Central memory CD8-positive, alpha-beta T cell (primary cell): ENCODE results near the gene CTSC.
"Not testable (repeated sequence)": the region's sequence is repeated elsewhere in the genome, so short reads cannot be mapped to it uniquely, and the experiment has no call there.

ENCODE experiments used
- ATAC-seq: fragments of 150-1000 bp; cut with Tn5 transposase; replicated peaks from 2 replicates; pipeline ENCODE4 v1.10.0; 2022; ENCODE audit warnings: mild to moderate bottlenecking, moderate FRiP score, moderate number of reproducible peaks; ENCODE audit not compliant: poor library complexity, severe bottlenecking; ENCODE audit errors: extremely low read depth
- DNase-seq, 2 donors: peaks; one replicate each; pipeline ENCODE4 v3.0.0; 2021; ENCODE audit warnings: low spot score in 2 of 2
- H3K27ac Mint-ChIP-seq: one replicate; pipeline ENCODE4 v1.8.0; 2022; ENCODE audit warnings: low read depth, mild to moderate bottlenecking, moderate library complexity, mixed read lengths
- H3K27me3 Mint-ChIP-seq: one replicate; pipeline ENCODE4 v1.8.0; 2022; ENCODE audit warnings: mixed read lengths
- H3K36me3 Mint-ChIP-seq: one replicate; pipeline ENCODE4 v1.8.0; 2022; ENCODE audit warnings: mild to moderate bottlenecking, moderate library complexity, mixed read lengths; ENCODE audit not compliant: insufficient read depth
- H3K4me1 Mint-ChIP-seq: one replicate; pipeline ENCODE4 v1.8.0; 2022; ENCODE audit warnings: mixed read lengths
- H3K4me3 Mint-ChIP-seq: one replicate; pipeline ENCODE4 v1.8.0; 2022; ENCODE audit warnings: mild to moderate bottlenecking, moderate library complexity, mixed read lengths
- H3K9me3 Mint-ChIP-seq: one replicate; pipeline ENCODE4 v1.8.0; 2022; ENCODE audit warnings: mixed read lengths

The CTSC gene

DNA sequence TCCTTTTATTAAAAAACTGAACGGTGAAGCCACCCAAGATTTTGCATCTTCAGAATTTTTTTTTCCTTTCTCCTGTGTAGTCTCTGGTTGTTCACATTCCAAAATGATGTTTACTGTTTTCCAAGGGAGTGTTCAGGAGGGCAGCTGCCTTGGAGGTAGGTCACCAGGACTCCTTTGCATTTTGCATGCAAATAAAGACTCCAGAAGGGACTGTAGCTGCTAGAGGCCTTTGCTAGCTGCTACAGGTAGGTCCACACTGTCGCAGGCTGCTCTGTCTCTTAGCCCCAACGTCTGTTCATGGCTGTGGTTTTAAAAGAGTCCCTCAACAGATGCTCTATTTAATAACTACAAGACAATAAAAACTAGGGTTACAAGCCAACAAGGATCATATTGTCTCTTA lies 11.4 kb downstream of the CTSC start:
- Mint-ChIP-seq H3K27me3 (no peaks in the 10 kb centered on the region), H3K27ac (peak overlapping the region; percentile 63), H3K4me3 (no peak overlapping the region), H3K9me3 (no peaks in the 10 kb centered on the region), H3K36me3 (peaks cover 69% of the 10 kb centered on the region), H3K4me1 (peaks cover 88% of the 10 kb centered on the region)
- DNase-seq (no peak), ATAC-seq (no peak)

DNA sequence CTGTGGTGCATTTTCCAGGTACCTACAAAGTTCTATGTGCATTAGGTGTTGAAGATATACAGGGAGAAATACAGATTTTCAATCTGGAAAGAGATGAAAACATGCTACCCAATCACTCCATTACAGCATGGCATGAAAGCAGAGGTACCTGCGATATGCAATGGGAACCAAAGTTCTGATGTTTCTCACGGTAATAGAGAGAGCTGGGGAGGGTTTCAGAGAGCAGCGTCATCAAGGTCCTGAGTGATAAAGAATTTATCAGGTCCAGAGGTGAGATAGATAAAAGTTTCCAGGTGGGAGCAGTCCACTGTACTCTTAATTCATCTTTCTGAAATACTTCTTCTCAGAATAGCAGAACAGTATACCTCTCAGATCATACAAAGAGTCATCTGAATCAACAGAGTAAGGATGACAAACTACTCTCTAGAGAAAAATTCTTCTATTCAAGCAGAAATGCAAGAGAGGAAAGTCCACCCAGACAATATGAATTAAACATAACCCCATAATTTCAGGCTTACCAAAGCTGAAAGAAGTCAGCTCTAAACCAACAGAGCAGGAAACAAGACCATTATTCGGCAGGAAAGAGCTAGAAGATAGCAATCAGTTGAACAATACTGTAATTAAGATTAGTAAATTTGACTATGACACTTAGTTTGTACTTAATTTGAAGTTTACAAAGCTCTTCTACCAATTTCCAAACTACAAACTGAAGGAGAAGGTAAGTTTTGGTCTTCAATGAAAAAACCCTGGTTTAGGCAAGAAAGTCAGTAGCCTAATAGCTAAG lies 12.8 kb downstream of the CTSC start:
- peaks cover 60% of the 10 kb centered on the region for H3K36me3 Mint-ChIP-seq
- peak overlapping the region; percentile 63 for H3K27ac Mint-ChIP-seq

DNA sequence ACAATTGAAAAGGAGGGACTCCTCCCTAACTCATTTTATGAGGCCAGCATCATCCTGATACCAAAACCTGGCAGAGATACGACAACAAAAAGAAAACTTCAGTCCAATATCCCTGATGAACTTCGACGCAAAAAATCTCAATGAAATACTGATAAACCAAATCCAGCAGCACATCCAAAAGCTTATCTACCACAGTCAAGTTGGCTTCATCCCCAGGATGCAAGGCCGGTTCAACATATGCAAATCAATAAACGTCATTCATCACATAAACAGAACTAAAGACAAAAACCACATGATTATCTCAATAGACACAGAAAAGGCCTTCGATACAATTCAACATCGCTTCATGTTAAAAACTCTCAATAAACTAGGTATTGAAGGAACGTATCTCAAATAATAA lies 14.7 kb downstream of the CTSC start:
- peak overlapping the region; percentile 11 for H3K27ac Mint-ChIP-seq
- not testable (repeated sequence) for H3K27me3 Mint-ChIP-seq, DNase-seq, ATAC-seq, H3K9me3 Mint-ChIP-seq
- H3K4me3 Mint-ChIP-seq: peak overlapping the region; percentile 30
- H3K4me1 Mint-ChIP-seq: peaks cover 76% of the 10 kb centered on the region
- H3K36me3 Mint-ChIP-seq: peaks cover 46% of the 10 kb centered on the region

More for the DNA sequence above, 12.8 kb downstream of the CTSC start:
- H3K27me3 Mint-ChIP-seq: no peaks in the 10 kb centered on the region
- H3K9me3 Mint-ChIP-seq: no peaks in the 10 kb centered on the region
- ATAC-seq: peak; percentile 63
- H3K4me1 Mint-ChIP-seq: peaks cover 84% of the 10 kb centered on the region
- H3K4me3 Mint-ChIP-seq: peak overlapping the region; percentile 42
- no peak for DNase-seq

DNA sequence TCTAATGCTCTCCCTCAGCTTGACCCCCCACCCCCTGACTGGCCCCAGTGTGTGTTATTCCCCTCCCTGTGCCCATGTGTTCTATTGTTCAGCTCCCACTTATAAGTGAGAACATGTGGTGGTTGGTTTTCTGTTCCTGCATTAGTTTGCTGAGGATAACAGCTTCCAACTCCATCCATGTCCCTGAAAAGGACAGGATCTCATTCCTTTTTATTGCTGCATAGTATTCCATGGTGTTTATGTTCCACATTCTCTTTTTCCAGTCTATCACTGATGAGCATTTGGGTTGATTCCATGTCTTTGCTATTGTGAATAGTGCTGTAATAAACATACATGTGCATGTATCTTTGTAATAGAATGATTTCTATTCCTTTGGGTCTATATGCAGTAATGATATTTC lies 16.1 kb downstream of the CTSC start:
- not testable (repeated sequence) for H3K9me3 Mint-ChIP-seq

DNA sequence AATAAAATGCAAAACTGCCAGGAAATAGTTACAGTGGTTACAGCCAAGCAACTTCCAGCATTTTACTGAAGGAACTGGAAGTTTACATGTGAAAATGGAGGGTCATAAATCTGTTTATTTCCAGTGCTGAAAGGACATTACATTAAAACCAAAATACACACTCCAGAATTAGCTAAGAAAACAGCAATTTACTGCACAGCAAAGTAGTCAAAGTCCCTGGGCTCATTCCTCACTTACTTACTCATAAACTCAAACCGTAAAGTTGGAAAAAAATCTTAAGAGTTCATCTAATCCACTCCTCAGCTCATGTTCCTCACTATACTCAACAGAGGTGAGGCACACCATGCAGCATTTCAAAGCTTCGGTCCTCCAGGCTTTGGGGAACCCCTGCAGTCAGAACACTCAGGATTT lies 17.4 kb downstream of the CTSC start:
- no peak for DNase-seq
- Mint-ChIP-seq H3K9me3 (no peaks in the 10 kb centered on the region), H3K36me3 (peaks cover 34% of the 10 kb centered on the region), H3K4me3 (peak overlapping the region; percentile 41), H3K27me3 (no peaks in the 10 kb centered on the region), H3K4me1 (peaks cover 65% of the 10 kb centered on the region), H3K27ac (no peak overlapping the region)
- no peak for ATAC-seq

More for the DNA sequence above, 16.1 kb downstream of the CTSC start:
- peaks cover 70% of the 10 kb centered on the region for H3K4me1 Mint-ChIP-seq
- H3K27me3 Mint-ChIP-seq, ATAC-seq, DNase-seq: not testable (repeated sequence)
- H3K36me3 Mint-ChIP-seq: peaks cover 38% of the 10 kb centered on the region
- H3K27ac Mint-ChIP-seq: peak overlapping the region; percentile 11
- H3K4me3 Mint-ChIP-seq: peak overlapping the region; percentile 32

DNA sequence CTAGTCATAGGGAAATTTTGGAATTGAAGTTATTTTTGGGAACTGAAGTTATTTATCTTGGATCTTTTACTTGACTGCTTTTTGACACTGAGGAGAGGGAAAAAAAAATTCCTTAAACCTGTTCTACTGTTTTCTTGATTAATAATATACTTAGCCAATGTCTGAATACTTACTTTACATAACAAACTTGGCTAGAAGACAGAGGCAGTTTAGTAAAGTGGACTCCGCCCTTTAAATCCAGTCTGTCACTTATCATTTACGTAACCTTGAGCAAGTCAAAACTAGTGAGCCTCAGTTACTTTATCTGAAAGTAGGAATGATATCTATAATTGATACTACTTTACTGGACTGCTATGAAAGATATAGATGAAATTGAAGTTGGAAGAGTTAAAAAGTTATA lies 19.5 kb downstream of the CTSC start:
- H3K4me3 Mint-ChIP-seq: no peak overlapping the region
- H3K9me3 Mint-ChIP-seq: no peaks in the 10 kb centered on the region
- H3K36me3 Mint-ChIP-seq: peaks cover 19% of the 10 kb centered on the region
- DNase-seq: no peak
- ATAC-seq: no peak
- H3K27me3 Mint-ChIP-seq: no peaks in the 10 kb centered on the region
- peaks cover 59% of the 10 kb centered on the region for H3K4me1 Mint-ChIP-seq
- H3K27ac Mint-ChIP-seq: peak overlapping the region; percentile 29

DNA sequence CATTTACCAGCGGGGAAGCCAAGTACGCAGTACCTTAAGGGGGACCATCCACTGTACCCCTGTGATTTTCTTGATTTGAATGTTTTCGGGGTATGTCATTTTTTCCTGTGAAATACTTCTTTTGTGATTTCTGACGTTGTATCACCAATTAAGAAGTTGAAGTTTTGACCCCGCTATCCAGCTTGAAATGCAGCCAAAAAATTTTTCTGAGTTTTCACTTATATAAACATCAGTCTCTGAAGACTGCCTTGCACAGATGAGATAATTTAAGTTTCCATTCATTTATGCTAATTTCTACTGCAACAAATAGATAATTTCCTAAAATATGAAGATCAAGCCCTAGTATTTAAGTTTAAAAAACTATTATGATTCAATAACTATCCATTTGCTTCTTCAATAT lies 20.0 kb downstream of the CTSC start:
- Mint-ChIP-seq H3K4me3 (no peak overlapping the region), H3K9me3 (no peaks in the 10 kb centered on the region), H3K27me3 (no peaks in the 10 kb centered on the region), H3K4me1 (peaks cover 59% of the 10 kb centered on the region), H3K27ac (peak overlapping the region; percentile 29), H3K36me3 (peaks cover 15% of the 10 kb centered on the region)
- no peak for DNase-seq
- ATAC-seq: no peak

DNA sequence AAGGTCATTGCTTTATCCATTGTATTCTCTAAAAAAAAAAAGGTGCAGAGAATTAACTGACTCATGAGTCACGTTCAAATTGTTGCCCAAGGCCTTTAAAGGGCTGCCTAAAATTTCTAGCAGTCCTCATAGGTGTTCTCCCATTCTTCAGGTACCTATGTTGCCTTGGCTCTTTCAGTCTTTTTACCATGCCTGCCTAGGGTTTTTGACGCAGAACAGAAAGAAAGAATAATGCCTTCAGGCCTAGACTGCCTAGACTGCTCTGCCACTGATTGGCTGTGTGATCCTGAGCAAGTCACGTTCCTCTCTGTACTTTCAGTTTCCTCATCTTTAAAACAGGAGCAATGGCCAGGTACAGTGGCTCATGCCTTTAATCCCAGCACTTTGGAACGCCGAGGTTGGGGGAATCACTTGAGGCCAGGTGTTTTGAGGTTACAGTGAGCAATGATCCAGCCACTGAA lies 21.5 kb downstream of the CTSC start:
- peaks cover 56% of the 10 kb centered on the region for H3K4me1 Mint-ChIP-seq
- no peaks in the 10 kb centered on the region for H3K27me3 Mint-ChIP-seq
- peaks cover 18% of the 10 kb centered on the region for H3K36me3 Mint-ChIP-seq
- no peak overlapping the region for H3K4me3 Mint-ChIP-seq
- no peak for ATAC-seq
- no peaks in the 10 kb centered on the region for H3K9me3 Mint-ChIP-seq
- DNase-seq: no peak
- peak overlapping the region; percentile 15 for H3K27ac Mint-ChIP-seq

DNA sequence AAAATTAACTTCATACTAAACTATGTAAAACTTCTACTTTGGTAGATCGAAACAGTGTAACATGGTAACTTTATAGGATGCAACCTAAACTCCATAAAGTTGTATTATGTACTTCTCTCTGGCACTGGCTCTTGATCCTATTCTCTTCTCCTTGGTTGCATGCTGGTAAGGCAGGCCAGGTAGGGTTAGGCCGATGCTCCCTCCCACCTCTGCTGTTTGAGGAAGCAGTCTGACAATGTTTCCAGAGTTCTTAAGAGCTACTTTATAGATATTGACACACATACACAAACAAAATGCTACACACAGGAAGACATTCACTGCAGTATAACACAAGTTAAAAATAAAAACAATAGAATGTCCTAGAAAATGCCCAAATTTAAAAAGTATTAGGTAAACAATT lies 22.5 kb downstream of the CTSC start:
- Mint-ChIP-seq H3K27me3 (no peaks in the 10 kb centered on the region), H3K4me1 (peaks cover 54% of the 10 kb centered on the region), H3K36me3 (peaks cover 18% of the 10 kb centered on the region), H3K4me3 (no peak overlapping the region), H3K9me3 (no peaks in the 10 kb centered on the region), H3K27ac (peak overlapping the region; percentile 15)
- no peak for DNase-seq
- ATAC-seq: no peak

DNA sequence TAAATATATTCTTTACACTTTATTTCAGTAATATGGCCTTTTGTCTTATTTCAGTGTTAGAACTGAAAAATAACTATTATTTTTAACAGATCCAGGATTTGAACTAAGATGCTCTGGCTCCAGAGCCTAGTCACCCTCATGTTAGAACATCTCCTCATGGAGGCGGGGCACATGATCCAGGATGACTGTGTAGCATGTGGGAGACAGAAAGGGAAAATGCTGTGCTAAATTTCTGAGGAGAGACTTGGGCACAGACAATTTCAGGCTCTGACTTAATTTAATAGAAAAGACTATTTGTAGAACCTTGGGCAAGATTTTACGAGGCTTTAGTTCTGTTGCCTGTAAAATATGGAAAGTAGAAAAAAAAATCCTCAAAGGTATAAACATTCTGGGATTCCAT lies 24.1 kb downstream of the CTSC start:
- Mint-ChIP-seq H3K4me3 (no peak overlapping the region), H3K36me3 (peaks cover 25% of the 10 kb centered on the region), H3K27me3 (no peaks in the 10 kb centered on the region), H3K9me3 (no peaks in the 10 kb centered on the region), H3K27ac (peak overlapping the region; percentile 56), H3K4me1 (peaks cover 57% of the 10 kb centered on the region)
- no peak for ATAC-seq
- DNase-seq: no peak

DNA sequence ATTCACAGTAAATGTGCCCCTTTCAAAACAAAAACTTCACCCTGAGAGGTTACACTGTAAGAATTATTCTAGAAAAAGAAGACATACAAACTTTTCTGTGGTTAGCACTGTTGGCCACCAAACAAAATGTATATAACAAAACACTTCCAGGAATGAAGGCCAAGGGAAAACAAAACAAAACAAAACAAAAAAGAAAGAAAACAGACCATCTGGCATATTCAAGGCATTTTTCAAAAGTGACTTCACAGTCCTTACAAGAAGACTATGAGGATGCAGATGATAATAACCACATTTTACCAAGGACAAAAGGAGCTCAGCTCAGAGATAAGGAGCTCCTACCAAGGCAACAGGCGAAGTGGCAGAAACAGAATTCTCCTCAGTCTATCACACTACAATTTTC lies 24.9 kb downstream of the CTSC start:
- H3K36me3 Mint-ChIP-seq: peaks cover 29% of the 10 kb centered on the region
- no peaks in the 10 kb centered on the region for H3K9me3 Mint-ChIP-seq
- peak overlapping the region; percentile 20 for H3K4me3 Mint-ChIP-seq
- H3K27ac Mint-ChIP-seq: peak overlapping the region; percentile 56
- H3K4me1 Mint-ChIP-seq: peaks cover 55% of the 10 kb centered on the region
- H3K27me3 Mint-ChIP-seq: no peaks in the 10 kb centered on the region
- ATAC-seq (no peak), DNase-seq (no peak)

DNA sequence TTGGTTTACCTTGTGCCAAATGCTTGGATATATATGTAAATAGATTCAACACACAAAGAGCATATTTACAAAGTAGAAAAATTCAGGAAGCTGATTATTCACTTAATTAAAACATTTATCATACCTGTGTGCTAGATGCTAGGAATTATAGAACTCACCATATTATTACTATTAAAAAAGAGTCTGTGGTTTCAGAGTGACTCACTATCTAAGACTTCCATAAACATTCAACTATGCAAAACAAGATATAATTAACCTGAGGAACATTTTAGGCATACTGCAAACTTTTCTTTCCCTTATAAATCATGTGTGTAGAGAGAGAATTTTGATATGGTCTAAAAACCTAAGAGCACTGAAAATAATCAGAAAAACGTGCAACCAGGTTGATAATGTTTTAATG lies 27.3 kb downstream of the CTSC start:
- ATAC-seq (no peak), DNase-seq (no peak)
- Mint-ChIP-seq H3K27me3 (no peaks in the 10 kb centered on the region), H3K4me3 (no peak overlapping the region), H3K36me3 (peaks cover 39% of the 10 kb centered on the region), H3K9me3 (no peaks in the 10 kb centered on the region), H3K27ac (no peak overlapping the region), H3K4me1 (peaks cover 52% of the 10 kb centered on the region)

DNA sequence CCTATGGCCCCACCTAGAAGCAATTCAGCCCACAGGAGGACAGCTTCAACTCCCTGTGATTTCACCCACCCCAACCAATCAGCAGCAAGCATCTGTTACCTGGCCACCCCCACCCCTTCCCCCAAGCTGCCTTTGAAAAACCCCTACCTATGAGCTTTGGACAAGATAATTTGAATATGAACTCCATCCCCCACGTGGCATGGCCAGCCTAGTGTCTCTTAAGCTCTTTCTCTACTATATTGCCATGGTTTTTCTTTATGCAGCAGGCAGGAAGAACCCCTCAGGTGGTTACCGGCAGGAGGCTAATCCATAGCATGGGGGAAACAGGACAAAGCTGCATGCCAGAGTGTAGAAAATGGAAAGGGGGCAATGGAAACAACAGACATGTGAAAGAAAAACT lies 29.0 kb downstream of the CTSC start:
- H3K9me3 Mint-ChIP-seq: no peaks in the 10 kb centered on the region
- ATAC-seq (no peak), DNase-seq (no peak)
- H3K36me3 Mint-ChIP-seq: peaks cover 48% of the 10 kb centered on the region
- H3K27ac Mint-ChIP-seq: no peak overlapping the region
- no peaks in the 10 kb centered on the region for H3K27me3 Mint-ChIP-seq
- H3K4me1 Mint-ChIP-seq: peaks cover 45% of the 10 kb centered on the region
- H3K4me3 Mint-ChIP-seq: no peak overlapping the region
